ENCODE measurements around the gene ERC1.

GRCh38 chr12:944211-944610 lies 46.8 kb upstream of the ERC1 start:
- TF ChIP-seq, protein P1, sequence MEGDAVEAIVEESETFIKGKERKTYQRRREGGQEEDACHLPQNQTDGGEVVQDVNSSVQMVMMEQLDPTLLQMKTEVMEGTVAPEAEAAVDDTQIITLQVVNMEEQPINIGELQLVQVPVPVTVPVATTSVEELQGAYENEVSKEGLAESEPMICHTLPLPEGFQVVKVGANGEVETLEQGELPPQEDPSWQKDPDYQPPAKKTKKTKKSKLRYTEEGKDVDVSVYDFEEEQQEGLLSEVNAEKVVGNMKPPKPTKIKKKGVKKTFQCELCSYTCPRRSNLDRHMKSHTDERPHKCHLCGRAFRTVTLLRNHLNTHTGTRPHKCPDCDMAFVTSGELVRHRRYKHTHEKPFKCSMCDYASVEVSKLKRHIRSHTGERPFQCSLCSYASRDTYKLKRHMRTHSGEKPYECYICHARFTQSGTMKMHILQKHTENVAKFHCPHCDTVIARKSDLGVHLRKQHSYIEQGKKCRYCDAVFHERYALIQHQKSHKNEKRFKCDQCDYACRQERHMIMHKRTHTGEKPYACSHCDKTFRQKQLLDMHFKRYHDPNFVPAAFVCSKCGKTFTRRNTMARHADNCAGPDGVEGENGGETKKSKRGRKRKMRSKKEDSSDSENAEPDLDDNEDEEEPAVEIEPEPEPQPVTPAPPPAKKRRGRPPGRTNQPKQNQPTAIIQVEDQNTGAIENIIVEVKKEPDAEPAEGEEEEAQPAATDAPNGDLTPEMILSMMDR (IDR thresholded peaks at IDR 0.05; ENCODE audit: extremely low read depth in 1 of 2, insufficient read depth in 1 of 2, low read depth in 1 of 2, low read length in 2 of 2): no peak
- TF ChIP-seq POLR2A (IDR thresholded peaks at IDR 0.05; ENCODE audit: low read depth, low read length): no peak
